ENCODE measurements around the gene RND1. TPM values are rescaled to one million over a fixed set of nuclear protein-coding genes. Genes with fewer than 3 reads are reported as not detected.
"Not testable (repeated sequence)": the region's sequence is repeated elsewhere in the genome, so short reads cannot be mapped to it uniquely, and the experiment has no call there.

The RND1 gene
- total RNA-seq, 2 donors from 2014 or later, result 2.1 to 8.6 TPM

GRCh38 chr12:48873534-48873933 is 7.9 kb upstream of the RND1 start:
- intact Hi-C loops (cut with DNase I, micrococcal nuclease); DNase-seq; ATAC-seq: not testable (repeated sequence)

GRCh38 chr12:48873096-48873495 is 7.4 kb upstream of the RND1 start:
- no peak for DNase-seq
- intact Hi-C loops (cut with DNase I, micrococcal nuclease), result no loop called here
- ATAC-seq, result no peak

GRCh38 chr12:48869191-48869590 is 3.5 kb upstream of the RND1 start:
- intact Hi-C loops (cut with DNase I, micrococcal nuclease), result no loop called here
- DNase-seq (no peak), ATAC-seq (no peak)

- intact Hi-C loops (cut with DNase I, micrococcal nuclease), result no loop called here
- ATAC-seq (no peak), DNase-seq (no peak)
Observed at GRCh38 chr12:48868451-48868850, 2.8 kb upstream of the RND1 start.

GRCh38 chr12:48866052-48866711 is 512 bp upstream of the RND1 start:
- DNase-seq (no peak), ATAC-seq (peak; percentile 38)
- intact Hi-C loops (cut with DNase I, micrococcal nuclease), result no loop called here

- intact Hi-C loops (cut with DNase I, micrococcal nuclease), result no loop called here
- ATAC-seq, result no peak
- DNase-seq, result no peak
Observed at GRCh38 chr12:48863291-48863690, 2.4 kb downstream of the RND1 start.

GRCh38 chr12:48862760-48863159 is 2.9 kb downstream of the RND1 start:
- no peak for DNase-seq
- ATAC-seq, result no peak
- intact Hi-C loops (cut with DNase I, micrococcal nuclease), result no loop called here

GRCh38 chr12:48861111-48861510 is 4.6 kb downstream of the RND1 start:
- DNase-seq, result no peak
- no peak for ATAC-seq
- intact Hi-C loops (cut with DNase I, micrococcal nuclease), result no loop called here

GRCh38 chr12:48860236-48860635 is 5.4 kb downstream of the RND1 start:
- DNase-seq; intact Hi-C loops (cut with DNase I, micrococcal nuclease); ATAC-seq: not testable (repeated sequence)

GRCh38 chr12:48859607-48860006 is 6.1 kb downstream of the RND1 start:
- no peak for ATAC-seq
- intact Hi-C loops (cut with DNase I, micrococcal nuclease), result loop anchor here in 1 of 2 donors (10.0 kb wide), 1 partner anchor 75 kb away; no protein-coding TSS in a partner anchor
- DNase-seq, result no peak

GRCh38 chr12:48858043-48858442 is 7.6 kb downstream of the RND1 start:
- no peak for ATAC-seq
- intact Hi-C loops (cut with DNase I, micrococcal nuclease), result loop anchor here in 1 of 2 donors (10.0 kb wide), 1 partner anchor 77 kb away; no protein-coding TSS in a partner anchor

GRCh38 chr12:48857278-48857994 is 8.2 kb downstream of the RND1 start:
- ATAC-seq (no peak), DNase-seq (no peak)
- intact Hi-C loops (cut with DNase I, micrococcal nuclease), result loop anchor here in 1 of 2 donors (10.0 kb wide), 1 partner anchor 77 kb away; no protein-coding TSS in a partner anchor

More at GRCh38 chr12:48858043-48858442, 7.6 kb downstream of the RND1 start:
- no peak for DNase-seq

GRCh38 chr12:48856379-48856778 is 9.3 kb downstream of the RND1 start:
- intact Hi-C loops (cut with DNase I, micrococcal nuclease), result loop anchor here in 1 of 2 donors (10.0 kb wide), 1 partner anchor 78 kb away; no protein-coding TSS in a partner anchor
- ATAC-seq, result no peak

GRCh38 chr12:48854932-48855331 is 10.7 kb downstream of the RND1 start:
- not testable (repeated sequence) for ATAC-seq, DNase-seq
- intact Hi-C loops (cut with DNase I, micrococcal nuclease), result loop anchor here in 1 of 2 donors (5.0 to 10.0 kb wide), 2 partner anchors 80 to 142 kb away; partner anchors contain the start of gene DDN

More at GRCh38 chr12:48856379-48856778, 9.3 kb downstream of the RND1 start:
- DNase-seq, result no peak

GRCh38 chr12:48854488-48854887 is 11.2 kb downstream of the RND1 start:
- no peak for DNase-seq
- no peak for ATAC-seq
- intact Hi-C loops (cut with DNase I, micrococcal nuclease), result loop anchor here in 1 of 2 donors (5.0 to 10.0 kb wide), 2 partner anchors 80 to 143 kb away; partner anchors contain the start of gene DDN

GRCh38 chr12:48852734-48853688 is 12.7 kb downstream of the RND1 start:
- ATAC-seq (peak; percentile 58), DNase-seq (peak; percentile 80 to 90)
- intact Hi-C loops (cut with DNase I, micrococcal nuclease), result loop anchor here in 1 of 2 donors (2.0 to 10.0 kb wide), 3 partner anchors 38 to 144 kb away; partner anchors contain the start of gene DDN

- DNase-seq (peak; percentile 93 to 97), ATAC-seq (peak; percentile 95)
- intact Hi-C loops (cut with DNase I, micrococcal nuclease), result loop anchor here in 1 of 2 donors (2.0 to 10.0 kb wide), 3 partner anchors 39 to 145 kb away; partner anchors contain the start of gene DDN
Observed at GRCh38 chr12:48851883-48852733, 13.6 kb downstream of the RND1 start, which contains the start of gene DDX23. TSS of gene DDX23 (minus strand) at chr12:48852163. CDS start at chr12:48845782, 6,381 bp downstream.
